Measurements from ENCODE around the gene COX5A.

DNA sequence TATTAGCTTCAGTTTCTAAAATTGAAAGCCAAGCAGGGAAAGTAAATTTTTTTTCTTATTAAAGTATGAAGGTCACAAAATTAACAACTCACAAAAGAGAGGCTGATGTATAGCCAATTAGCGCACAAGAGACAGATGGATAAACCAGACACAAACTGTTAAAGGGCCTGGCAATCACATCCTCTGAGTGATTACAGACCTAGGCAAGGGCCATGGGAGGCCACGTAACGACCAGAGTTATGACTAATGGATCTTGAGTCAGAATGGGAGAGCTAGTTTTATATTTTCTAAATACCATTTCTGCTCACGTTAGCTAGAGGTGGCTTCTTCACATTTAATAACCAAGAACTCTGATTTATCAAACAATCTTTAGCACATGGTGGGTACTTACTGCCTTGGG lies 39.7 kb upstream of the COX5A start:
- TF ChIP-seq POLR2A (IDR thresholded peaks at IDR 0.05), result no peak
- TF ChIP-seq, protein P1, sequence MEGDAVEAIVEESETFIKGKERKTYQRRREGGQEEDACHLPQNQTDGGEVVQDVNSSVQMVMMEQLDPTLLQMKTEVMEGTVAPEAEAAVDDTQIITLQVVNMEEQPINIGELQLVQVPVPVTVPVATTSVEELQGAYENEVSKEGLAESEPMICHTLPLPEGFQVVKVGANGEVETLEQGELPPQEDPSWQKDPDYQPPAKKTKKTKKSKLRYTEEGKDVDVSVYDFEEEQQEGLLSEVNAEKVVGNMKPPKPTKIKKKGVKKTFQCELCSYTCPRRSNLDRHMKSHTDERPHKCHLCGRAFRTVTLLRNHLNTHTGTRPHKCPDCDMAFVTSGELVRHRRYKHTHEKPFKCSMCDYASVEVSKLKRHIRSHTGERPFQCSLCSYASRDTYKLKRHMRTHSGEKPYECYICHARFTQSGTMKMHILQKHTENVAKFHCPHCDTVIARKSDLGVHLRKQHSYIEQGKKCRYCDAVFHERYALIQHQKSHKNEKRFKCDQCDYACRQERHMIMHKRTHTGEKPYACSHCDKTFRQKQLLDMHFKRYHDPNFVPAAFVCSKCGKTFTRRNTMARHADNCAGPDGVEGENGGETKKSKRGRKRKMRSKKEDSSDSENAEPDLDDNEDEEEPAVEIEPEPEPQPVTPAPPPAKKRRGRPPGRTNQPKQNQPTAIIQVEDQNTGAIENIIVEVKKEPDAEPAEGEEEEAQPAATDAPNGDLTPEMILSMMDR (IDR thresholded peaks at IDR 0.05), result no peak
